ENCODE measurements around the gene SPOUT1. TPM values are rescaled to one million over a fixed set of nuclear protein-coding genes. Genes with fewer than 3 reads are reported as not detected.

SPOUT1 gene
- total RNA-seq, 2 experiments from 2014 or later, result 51.2 to 52.5 TPM

DNA sequence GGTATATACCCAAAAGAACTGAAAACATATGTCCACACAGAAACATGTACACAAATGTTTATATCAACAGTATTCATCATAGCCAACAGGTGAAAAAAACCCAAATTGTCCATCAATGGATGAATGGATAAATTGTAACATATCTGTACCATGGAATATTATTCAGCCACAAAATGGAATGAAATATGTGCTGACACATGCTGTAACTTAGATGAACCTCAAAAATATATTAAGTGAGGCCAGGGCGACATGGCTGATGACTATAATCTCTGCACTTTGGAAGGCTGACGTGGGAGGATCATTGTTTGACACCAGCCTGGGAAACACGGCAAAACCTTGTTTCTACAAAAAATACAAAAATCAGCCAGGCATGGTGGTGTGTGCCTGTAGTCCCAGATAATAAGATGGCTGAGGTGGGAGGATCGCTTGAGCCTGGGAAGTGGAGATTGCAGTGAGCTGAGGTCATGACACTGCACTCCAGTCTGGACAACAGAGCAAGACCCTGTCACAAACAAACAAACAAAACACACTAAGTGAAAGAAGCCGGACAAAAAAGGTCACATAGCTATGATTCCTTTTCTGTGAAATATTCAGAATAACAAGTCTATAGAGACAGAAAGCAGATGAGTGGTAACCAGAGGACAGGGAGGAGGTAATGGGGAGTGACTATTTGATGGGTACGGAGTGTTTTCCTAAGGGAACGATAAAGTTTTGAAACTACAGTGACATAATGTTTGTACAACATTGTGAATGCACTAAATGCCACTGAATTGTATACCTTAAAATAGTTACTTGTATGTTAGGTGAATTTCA is 40.7 kb upstream of the SPOUT1 start:
- ChIA-PET POLR2A (no interaction called here), CTCF (ENCODE audit: unreplicated experiment) (no interaction called here)
- no peak overlapping the region for H2AFZ ChIP-seq (ENCODE audit: low read length)
- no peak overlapping the region for H3K4me2 ChIP-seq (ENCODE audit: low read length)
- peaks cover 23% of the 10 kb centered on the region for H3K36me3 ChIP-seq (ENCODE audit: insufficient read depth, low read length)
- H3K4me1 ChIP-seq (ENCODE audit: insufficient read depth, low read length, poor library complexity, severe bottlenecking), result no peaks in the 10 kb centered on the region
- H3K27ac ChIP-seq (ENCODE audit: low read depth, low read length, poor library complexity, severe bottlenecking), result no peak overlapping the region
- no peaks in the 10 kb centered on the region for H4K20me1 ChIP-seq (ENCODE audit: insufficient read depth, low read length)
- H3K9me3 ChIP-seq (ENCODE audit: low read length), result no peaks in the 10 kb centered on the region
- TSS peak; percentile 30 for BruUV-seq (replicated peaks)
- no peak for TF ChIP-seq EZH2phosphoT487 (IDR thresholded peaks at IDR 0.05; ENCODE audit: borderline replicate concordance, low read depth, low read length)
- TF ChIP-seq, protein P1, sequence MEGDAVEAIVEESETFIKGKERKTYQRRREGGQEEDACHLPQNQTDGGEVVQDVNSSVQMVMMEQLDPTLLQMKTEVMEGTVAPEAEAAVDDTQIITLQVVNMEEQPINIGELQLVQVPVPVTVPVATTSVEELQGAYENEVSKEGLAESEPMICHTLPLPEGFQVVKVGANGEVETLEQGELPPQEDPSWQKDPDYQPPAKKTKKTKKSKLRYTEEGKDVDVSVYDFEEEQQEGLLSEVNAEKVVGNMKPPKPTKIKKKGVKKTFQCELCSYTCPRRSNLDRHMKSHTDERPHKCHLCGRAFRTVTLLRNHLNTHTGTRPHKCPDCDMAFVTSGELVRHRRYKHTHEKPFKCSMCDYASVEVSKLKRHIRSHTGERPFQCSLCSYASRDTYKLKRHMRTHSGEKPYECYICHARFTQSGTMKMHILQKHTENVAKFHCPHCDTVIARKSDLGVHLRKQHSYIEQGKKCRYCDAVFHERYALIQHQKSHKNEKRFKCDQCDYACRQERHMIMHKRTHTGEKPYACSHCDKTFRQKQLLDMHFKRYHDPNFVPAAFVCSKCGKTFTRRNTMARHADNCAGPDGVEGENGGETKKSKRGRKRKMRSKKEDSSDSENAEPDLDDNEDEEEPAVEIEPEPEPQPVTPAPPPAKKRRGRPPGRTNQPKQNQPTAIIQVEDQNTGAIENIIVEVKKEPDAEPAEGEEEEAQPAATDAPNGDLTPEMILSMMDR (conservative IDR thresholded peaks at IDR 0.05; ENCODE audit: low read length), result no peak
- no peaks in the 10 kb centered on the region for H3K9me2 ChIP-seq (ENCODE audit: insufficient read depth, low read length)
- H3K4me3 ChIP-seq (ENCODE audit: low read depth, low read length, poor library complexity, severe bottlenecking), result no peak overlapping the region
- H3K79me2 ChIP-seq (ENCODE audit: insufficient read depth, low read depth, low read length), result peaks cover 7% of the 10 kb centered on the region; the same call in 1 of the 2 replicates
- DNase-seq (ENCODE audit: low spot score), result no peak
- intact Hi-C loops (cut with micrococcal nuclease; ENCODE audit: unreplicated experiment), result no loop called here

DNA sequence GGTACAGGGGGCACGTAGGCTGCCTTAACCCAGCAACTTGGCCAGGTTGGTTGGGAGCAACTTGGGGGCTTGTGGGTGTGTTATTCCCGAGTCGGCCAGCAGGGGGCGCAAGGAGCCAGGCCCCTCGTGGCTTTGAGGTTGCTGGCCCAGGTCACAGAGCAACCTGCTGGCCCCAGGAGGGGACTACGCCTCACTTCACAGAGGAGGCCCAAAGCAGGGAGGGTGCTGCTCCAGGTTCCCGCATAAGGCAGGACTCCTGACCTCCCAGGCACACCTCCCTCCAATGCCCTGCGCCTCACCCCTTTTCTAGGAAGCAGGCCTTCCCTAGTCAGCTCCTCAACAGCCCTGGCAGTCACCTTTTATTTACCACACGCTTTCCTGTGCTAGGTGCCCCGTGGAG is 34.1 kb upstream of the SPOUT1 start:
- Histone ChIP-seq H4K20me1 (ENCODE audit: insufficient read depth, low read length) (no peaks in the 10 kb centered on the region), H3K4me3 (ENCODE audit: low read depth, low read length, poor library complexity, severe bottlenecking) (no peak overlapping the region), H3K4me2 (ENCODE audit: low read length) (no peak overlapping the region; the same call in 1 of the 2 replicates), H3K9me3 (ENCODE audit: low read length) (no peaks in the 10 kb centered on the region), H3K9me2 (ENCODE audit: insufficient read depth, low read length) (no peaks in the 10 kb centered on the region), H3K27ac (ENCODE audit: low read depth, low read length, poor library complexity, severe bottlenecking) (no peak overlapping the region), H3K79me2 (ENCODE audit: insufficient read depth, low read depth, low read length) (no peaks in the 10 kb centered on the region), H3K36me3 (ENCODE audit: insufficient read depth, low read length) (0 out of 2 replicates have a peak, but pooled peaks cover 3% of the 10 kb centered on the region), H2AFZ (ENCODE audit: low read length) (no peak overlapping the region), H3K4me1 (ENCODE audit: insufficient read depth, low read length, poor library complexity, severe bottlenecking) (peaks cover 4% of the 10 kb centered on the region)
- ChIA-PET CTCF (ENCODE audit: unreplicated experiment) (interaction anchor here (0.6 to 2.2 kb wide), 4 partner anchors 14 to 198 kb away, joined by 3 to 5 read pairs (median 5); no protein-coding TSS in a partner anchor), POLR2A (interaction anchor here (0.6 kb wide), 3 partner anchors 187 to 354 kb away, joined by 4 to 5 read pairs (median 5); no protein-coding TSS in a partner anchor)
- peak; percentile 80 for DNase-seq (ENCODE audit: low spot score)
- no TSS peak for BruUV-seq (replicated peaks)
- TF ChIP-seq, protein P1 (conservative IDR thresholded peaks at IDR 0.05; ENCODE audit: low read length), result peak; percentile 88
- no peak for TF ChIP-seq EZH2phosphoT487 (IDR thresholded peaks at IDR 0.05; ENCODE audit: borderline replicate concordance, low read depth, low read length)
- intact Hi-C loops (cut with micrococcal nuclease; ENCODE audit: unreplicated experiment), result loop anchor here (1.0 to 5.0 kb wide), 3 partner anchors 65 to 144 kb away; partner anchors contain the start of genes DOLK and NUP188

Data from OCI-LY7 (cell line).